GM23338 (cell line): ENCODE measurements around the gene MYO5B. TPM values are rescaled to one million over a fixed set of nuclear protein-coding genes. Genes with fewer than 3 reads are reported as not detected.

Experiments used
- ATAC-seq: fragments of 200-7000 bp; cut with Tn5 transposase; 3 replicates; pipeline ENCODE4 v1.9.1; 2020
- DNase-seq: peaks from one replicate; pipeline ENCODE4 v3.0.0-alpha.2; 2015; ENCODE audit warnings: low spot score
- H2AFZ ChIP-seq: fragments of 200-600 bp; sonication (generic); 2 replicates; pipeline ENCODE4 v1.8.0; 2016; ENCODE audit warnings: antibody characterized with exemption, mild to moderate bottlenecking, moderate library complexity
- H3F3A ChIP-seq: fragments of 200-600 bp; sonication (generic); replicated peaks from 2 replicates; pipeline ENCODE4 v1.8.0; 2017; ENCODE audit warnings: antibody characterized with exemption, mixed run types, low read depth
- H3K27ac ChIP-seq: fragments of 200-600 bp; sonication (generic); 2 replicates; pipeline ENCODE4 v1.6.1; 2016; ENCODE audit warnings: low read depth
- H3K27me3 ChIP-seq: fragments of 200-600 bp; sonication (generic); 2 replicates; pipeline ENCODE4 v1.8.0; 2016; ENCODE audit warnings: mild to moderate bottlenecking, mixed run types, moderate library complexity; ENCODE audit not compliant: insufficient read depth
- H3K36me3 ChIP-seq: fragments of 200-600 bp; sonication (generic); 2 replicates; pipeline ENCODE4 v1.8.0; 2016; ENCODE audit warnings: mild to moderate bottlenecking; ENCODE audit not compliant: insufficient read depth
- H3K4me1 ChIP-seq: fragments of 200-600 bp; sonication (generic); 2 replicates; pipeline ENCODE4 v1.8.0; 2016; ENCODE audit warnings: mild to moderate bottlenecking, moderate library complexity; ENCODE audit not compliant: insufficient read depth
- H3K4me2 ChIP-seq: fragments of 200-600 bp; sonication (generic); 2 replicates; pipeline ENCODE4 v1.7.1; 2017; ENCODE audit warnings: mixed run types
- H3K4me3 ChIP-seq: fragments of 200-600 bp; sonication (generic); 2 replicates; pipeline ENCODE4 v1.6.1; 2016; ENCODE audit warnings: mixed run types
- H3K79me2 ChIP-seq: fragments of 200-600 bp; sonication (generic); replicated peaks from 2 replicates; pipeline ENCODE4 v1.8.0; 2017; ENCODE audit warnings: mild to moderate bottlenecking; ENCODE audit not compliant: insufficient read depth
- H3K9me2 ChIP-seq: fragments of 200-600 bp; sonication (generic); 2 replicates; pipeline ENCODE4 v1.8.0; 2017; ENCODE audit not compliant: insufficient read depth
- H4K20me1 ChIP-seq: fragments of 200-600 bp; sonication (generic); replicated peaks from 2 replicates; pipeline ENCODE4 v1.8.0; 2017; ENCODE audit warnings: mild to moderate bottlenecking; ENCODE audit not compliant: insufficient read depth
- H3K27ac Mint-ChIP-seq: 2 replicates; pipeline ENCODE4 v1.8.0; 2020; ENCODE audit warnings: inconsistent platforms, mild to moderate bottlenecking, moderate library complexity, mixed read lengths
- H3K27me3 Mint-ChIP-seq: 3 replicates; pipeline ENCODE4 v1.8.0; 2022; ENCODE audit warnings: low read depth, mild to moderate bottlenecking, moderate library complexity, mixed read lengths, inconsistent platforms; ENCODE audit not compliant: insufficient read depth, poor library complexity
- H3K36me3 Mint-ChIP-seq: 3 replicates; pipeline ENCODE4 v1.8.0; 2021; ENCODE audit warnings: low read depth, mild to moderate bottlenecking, inconsistent platforms, moderate library complexity, mixed read lengths
- H3K4me1 Mint-ChIP-seq: 3 replicates; pipeline ENCODE4 v1.8.0; 2020; ENCODE audit warnings: mild to moderate bottlenecking, inconsistent platforms, mixed read lengths
- H3K4me3 Mint-ChIP-seq: 3 replicates; pipeline ENCODE4 v1.8.0; 2021; ENCODE audit warnings: moderate library complexity, mild to moderate bottlenecking, inconsistent platforms, mixed read lengths
- H3K9me3 Mint-ChIP-seq: 3 replicates; pipeline ENCODE4 v1.8.0; 2020; ENCODE audit warnings: moderate library complexity, mild to moderate bottlenecking, inconsistent platforms, mixed read lengths
- CREB1 ChIP-seq: fragments of 250-450 bp; sonication (Bioruptor Pico); IDR thresholded peaks from 2 replicates; pipeline ENCODE4 v1.5.0; 2020; ENCODE audit warnings: low read depth, mild to moderate bottlenecking, moderate library complexity
- EZH2 ChIP-seq: fragments of 200-600 bp; sonication (generic); IDR thresholded peaks from one replicate; pipeline ENCODE4 v1.8.0; 2017; ENCODE audit warnings: antibody characterized with exemption, mild to moderate bottlenecking, low read depth; ENCODE audit not compliant: unreplicated experiment
- EZH2phosphoT487 ChIP-seq: fragments of 200-600 bp; sonication (generic); IDR thresholded peaks from one replicate; pipeline ENCODE4 v1.8.1; 2018; ENCODE audit warnings: antibody characterized with exemption; ENCODE audit not compliant: unreplicated experiment
- JUNB ChIP-seq: IDR thresholded peaks from one replicate; pipeline ENCODE4 v1.6.1; 2016; ENCODE audit warnings: antibody characterized with exemption; ENCODE audit not compliant: unreplicated experiment
- POLR2AphosphoS5 ChIP-seq: IDR thresholded peaks from 2 replicates; pipeline ENCODE4 v1.6.1; 2016; ENCODE audit warnings: antibody characterized with exemption, low read depth
- STAT1 ChIP-seq: IDR thresholded peaks from one replicate; pipeline ENCODE4 v1.6.1; 2016; ENCODE audit warnings: antibody characterized with exemption; ENCODE audit not compliant: unreplicated experiment
- ZNF114 ChIP-seq: fragments of 250-450 bp; sonication (Bioruptor Pico); IDR thresholded peaks from 2 replicates; pipeline ENCODE4 v1.5.0; 2020; ENCODE audit warnings: mild to moderate bottlenecking, moderate library complexity
- ZNF331 ChIP-seq: fragments of 250-450 bp; sonication (Bioruptor Pico); IDR thresholded peaks from 2 replicates; pipeline ENCODE4 v1.5.0; 2020; ENCODE audit warnings: low read depth, mild to moderate bottlenecking, moderate library complexity
- polyA plus RNA-seq: library from polyadenylated mRNA; unstranded; fragments of >200 nt; fragmentation: Nextera tagmentation; extraction: Ambion mirVana; gene quantifications from 2 replicates; pipeline ENCODE4 v1.2.1, GENCODE V29; 2016
- total RNA-seq: library from RNA; depleted of rRNA; stranded (reverse); fragments of >200 nt; shearing (Covaris generic); gene quantifications from 2 replicates; pipeline ENCODE4 v1.2.3, GENCODE V29; 2014
- TF ChIP-seq, protein P1 (sequence below): IDR thresholded peaks from one replicate; pipeline ENCODE4 v1.6.1; 2018; ENCODE audit warnings: antibody characterized with exemption; ENCODE audit not compliant: unreplicated experiment
- TF ChIP-seq, protein P2 (sequence below), 2 experiments: fragments of 200-600 bp in 1 of 2; sonication (generic) in 1 of 2; conservative IDR thresholded peaks; 2 replicates each; pipeline versions ENCODE4 v1.5.1 to v1.6.1; 2016 to 2017; ENCODE audit warnings: antibody characterized with exemption in 2 of 2, low read depth in 2 of 2, mild to moderate bottlenecking in 2 of 2, moderate library complexity in 1 of 2
- TF ChIP-seq, protein P3 (sequence below): fragments of 250-450 bp; sonication (Bioruptor Pico); IDR thresholded peaks from 2 replicates; pipeline ENCODE4 v1.5.0; 2020; ENCODE audit warnings: mild to moderate bottlenecking, moderate library complexity
- TF ChIP-seq, protein P4 (sequence below): IDR thresholded peaks from 2 replicates; pipeline ENCODE4 v1.6.1; 2016; ENCODE audit warnings: antibody characterized with exemption

The MYO5B gene
- total and polyA plus RNA-seq, 2 experiments from 2014 or later = 3.2 to 19.1 TPM

DNA sequence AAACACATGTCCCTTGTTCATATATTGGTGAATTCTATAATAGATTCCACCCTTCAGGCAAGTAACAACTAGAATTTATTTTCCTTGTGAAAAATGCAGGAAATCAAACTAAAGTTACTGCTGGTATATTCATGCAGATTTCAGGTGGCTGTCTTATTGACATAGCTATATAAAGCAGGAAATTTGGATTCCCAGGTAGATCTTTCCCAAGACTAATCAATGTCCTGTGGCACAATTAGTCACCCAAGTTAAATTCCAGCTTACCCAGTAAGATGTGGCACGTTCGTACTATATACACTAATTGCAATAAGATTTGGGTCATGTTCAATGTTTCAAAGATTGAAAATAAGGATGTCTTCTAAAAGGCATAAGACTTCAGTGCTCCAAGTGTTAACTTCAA, 42.0 kb downstream of the MYO5B start:
- no peaks in the 10 kb centered on the region for H3K79me2 ChIP-seq
- H3K27ac Mint-ChIP-seq = no peak overlapping the region
- H3K4me1 ChIP-seq = no peaks in the 10 kb centered on the region
- no peak overlapping the region for H3K4me3 Mint-ChIP-seq
- no peak overlapping the region for H3K4me3 ChIP-seq
- no peak overlapping the region for H3K4me2 ChIP-seq
- no peaks in the 10 kb centered on the region for H3F3A ChIP-seq
- H3K9me2 ChIP-seq = no peaks in the 10 kb centered on the region
- no peaks in the 10 kb centered on the region for H3K36me3 ChIP-seq
- DNase-seq (no peak), ATAC-seq (no peak)
- no peaks in the 10 kb centered on the region for H4K20me1 ChIP-seq
- peaks cover 4% of the 10 kb centered on the region; the same call in 1 of the 3 replicates for H3K4me1 Mint-ChIP-seq
- H3K9me3 Mint-ChIP-seq = peaks cover 5% of the 10 kb centered on the region; the same call in 2 of the 3 replicates
- TF ChIP-seq, protein P1, sequence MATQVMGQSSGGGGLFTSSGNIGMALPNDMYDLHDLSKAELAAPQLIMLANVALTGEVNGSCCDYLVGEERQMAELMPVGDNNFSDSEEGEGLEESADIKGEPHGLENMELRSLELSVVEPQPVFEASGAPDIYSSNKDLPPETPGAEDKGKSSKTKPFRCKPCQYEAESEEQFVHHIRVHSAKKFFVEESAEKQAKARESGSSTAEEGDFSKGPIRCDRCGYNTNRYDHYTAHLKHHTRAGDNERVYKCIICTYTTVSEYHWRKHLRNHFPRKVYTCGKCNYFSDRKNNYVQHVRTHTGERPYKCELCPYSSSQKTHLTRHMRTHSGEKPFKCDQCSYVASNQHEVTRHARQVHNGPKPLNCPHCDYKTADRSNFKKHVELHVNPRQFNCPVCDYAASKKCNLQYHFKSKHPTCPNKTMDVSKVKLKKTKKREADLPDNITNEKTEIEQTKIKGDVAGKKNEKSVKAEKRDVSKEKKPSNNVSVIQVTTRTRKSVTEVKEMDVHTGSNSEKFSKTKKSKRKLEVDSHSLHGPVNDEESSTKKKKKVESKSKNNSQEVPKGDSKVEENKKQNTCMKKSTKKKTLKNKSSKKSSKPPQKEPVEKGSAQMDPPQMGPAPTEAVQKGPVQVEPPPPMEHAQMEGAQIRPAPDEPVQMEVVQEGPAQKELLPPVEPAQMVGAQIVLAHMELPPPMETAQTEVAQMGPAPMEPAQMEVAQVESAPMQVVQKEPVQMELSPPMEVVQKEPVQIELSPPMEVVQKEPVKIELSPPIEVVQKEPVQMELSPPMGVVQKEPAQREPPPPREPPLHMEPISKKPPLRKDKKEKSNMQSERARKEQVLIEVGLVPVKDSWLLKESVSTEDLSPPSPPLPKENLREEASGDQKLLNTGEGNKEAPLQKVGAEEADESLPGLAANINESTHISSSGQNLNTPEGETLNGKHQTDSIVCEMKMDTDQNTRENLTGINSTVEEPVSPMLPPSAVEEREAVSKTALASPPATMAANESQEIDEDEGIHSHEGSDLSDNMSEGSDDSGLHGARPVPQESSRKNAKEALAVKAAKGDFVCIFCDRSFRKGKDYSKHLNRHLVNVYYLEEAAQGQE = no peak
- TF ChIP-seq, protein P2, sequence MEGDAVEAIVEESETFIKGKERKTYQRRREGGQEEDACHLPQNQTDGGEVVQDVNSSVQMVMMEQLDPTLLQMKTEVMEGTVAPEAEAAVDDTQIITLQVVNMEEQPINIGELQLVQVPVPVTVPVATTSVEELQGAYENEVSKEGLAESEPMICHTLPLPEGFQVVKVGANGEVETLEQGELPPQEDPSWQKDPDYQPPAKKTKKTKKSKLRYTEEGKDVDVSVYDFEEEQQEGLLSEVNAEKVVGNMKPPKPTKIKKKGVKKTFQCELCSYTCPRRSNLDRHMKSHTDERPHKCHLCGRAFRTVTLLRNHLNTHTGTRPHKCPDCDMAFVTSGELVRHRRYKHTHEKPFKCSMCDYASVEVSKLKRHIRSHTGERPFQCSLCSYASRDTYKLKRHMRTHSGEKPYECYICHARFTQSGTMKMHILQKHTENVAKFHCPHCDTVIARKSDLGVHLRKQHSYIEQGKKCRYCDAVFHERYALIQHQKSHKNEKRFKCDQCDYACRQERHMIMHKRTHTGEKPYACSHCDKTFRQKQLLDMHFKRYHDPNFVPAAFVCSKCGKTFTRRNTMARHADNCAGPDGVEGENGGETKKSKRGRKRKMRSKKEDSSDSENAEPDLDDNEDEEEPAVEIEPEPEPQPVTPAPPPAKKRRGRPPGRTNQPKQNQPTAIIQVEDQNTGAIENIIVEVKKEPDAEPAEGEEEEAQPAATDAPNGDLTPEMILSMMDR (conservative IDR thresholded peaks at IDR 0.05; ENCODE audit: low read depth in 2 of 2) = no peak
- no peak for TF ChIP-seq CREB1
- no peak for TF ChIP-seq EZH2phosphoT487
- TF ChIP-seq ZNF114 = no peak
- no peak for TF ChIP-seq ZNF331 (CRISPR knock-in tag)
- no peak for TF ChIP-seq POLR2AphosphoS5
- TF ChIP-seq EZH2 = no peak
- TF ChIP-seq STAT1 = no peak
- TF ChIP-seq, protein P3, sequence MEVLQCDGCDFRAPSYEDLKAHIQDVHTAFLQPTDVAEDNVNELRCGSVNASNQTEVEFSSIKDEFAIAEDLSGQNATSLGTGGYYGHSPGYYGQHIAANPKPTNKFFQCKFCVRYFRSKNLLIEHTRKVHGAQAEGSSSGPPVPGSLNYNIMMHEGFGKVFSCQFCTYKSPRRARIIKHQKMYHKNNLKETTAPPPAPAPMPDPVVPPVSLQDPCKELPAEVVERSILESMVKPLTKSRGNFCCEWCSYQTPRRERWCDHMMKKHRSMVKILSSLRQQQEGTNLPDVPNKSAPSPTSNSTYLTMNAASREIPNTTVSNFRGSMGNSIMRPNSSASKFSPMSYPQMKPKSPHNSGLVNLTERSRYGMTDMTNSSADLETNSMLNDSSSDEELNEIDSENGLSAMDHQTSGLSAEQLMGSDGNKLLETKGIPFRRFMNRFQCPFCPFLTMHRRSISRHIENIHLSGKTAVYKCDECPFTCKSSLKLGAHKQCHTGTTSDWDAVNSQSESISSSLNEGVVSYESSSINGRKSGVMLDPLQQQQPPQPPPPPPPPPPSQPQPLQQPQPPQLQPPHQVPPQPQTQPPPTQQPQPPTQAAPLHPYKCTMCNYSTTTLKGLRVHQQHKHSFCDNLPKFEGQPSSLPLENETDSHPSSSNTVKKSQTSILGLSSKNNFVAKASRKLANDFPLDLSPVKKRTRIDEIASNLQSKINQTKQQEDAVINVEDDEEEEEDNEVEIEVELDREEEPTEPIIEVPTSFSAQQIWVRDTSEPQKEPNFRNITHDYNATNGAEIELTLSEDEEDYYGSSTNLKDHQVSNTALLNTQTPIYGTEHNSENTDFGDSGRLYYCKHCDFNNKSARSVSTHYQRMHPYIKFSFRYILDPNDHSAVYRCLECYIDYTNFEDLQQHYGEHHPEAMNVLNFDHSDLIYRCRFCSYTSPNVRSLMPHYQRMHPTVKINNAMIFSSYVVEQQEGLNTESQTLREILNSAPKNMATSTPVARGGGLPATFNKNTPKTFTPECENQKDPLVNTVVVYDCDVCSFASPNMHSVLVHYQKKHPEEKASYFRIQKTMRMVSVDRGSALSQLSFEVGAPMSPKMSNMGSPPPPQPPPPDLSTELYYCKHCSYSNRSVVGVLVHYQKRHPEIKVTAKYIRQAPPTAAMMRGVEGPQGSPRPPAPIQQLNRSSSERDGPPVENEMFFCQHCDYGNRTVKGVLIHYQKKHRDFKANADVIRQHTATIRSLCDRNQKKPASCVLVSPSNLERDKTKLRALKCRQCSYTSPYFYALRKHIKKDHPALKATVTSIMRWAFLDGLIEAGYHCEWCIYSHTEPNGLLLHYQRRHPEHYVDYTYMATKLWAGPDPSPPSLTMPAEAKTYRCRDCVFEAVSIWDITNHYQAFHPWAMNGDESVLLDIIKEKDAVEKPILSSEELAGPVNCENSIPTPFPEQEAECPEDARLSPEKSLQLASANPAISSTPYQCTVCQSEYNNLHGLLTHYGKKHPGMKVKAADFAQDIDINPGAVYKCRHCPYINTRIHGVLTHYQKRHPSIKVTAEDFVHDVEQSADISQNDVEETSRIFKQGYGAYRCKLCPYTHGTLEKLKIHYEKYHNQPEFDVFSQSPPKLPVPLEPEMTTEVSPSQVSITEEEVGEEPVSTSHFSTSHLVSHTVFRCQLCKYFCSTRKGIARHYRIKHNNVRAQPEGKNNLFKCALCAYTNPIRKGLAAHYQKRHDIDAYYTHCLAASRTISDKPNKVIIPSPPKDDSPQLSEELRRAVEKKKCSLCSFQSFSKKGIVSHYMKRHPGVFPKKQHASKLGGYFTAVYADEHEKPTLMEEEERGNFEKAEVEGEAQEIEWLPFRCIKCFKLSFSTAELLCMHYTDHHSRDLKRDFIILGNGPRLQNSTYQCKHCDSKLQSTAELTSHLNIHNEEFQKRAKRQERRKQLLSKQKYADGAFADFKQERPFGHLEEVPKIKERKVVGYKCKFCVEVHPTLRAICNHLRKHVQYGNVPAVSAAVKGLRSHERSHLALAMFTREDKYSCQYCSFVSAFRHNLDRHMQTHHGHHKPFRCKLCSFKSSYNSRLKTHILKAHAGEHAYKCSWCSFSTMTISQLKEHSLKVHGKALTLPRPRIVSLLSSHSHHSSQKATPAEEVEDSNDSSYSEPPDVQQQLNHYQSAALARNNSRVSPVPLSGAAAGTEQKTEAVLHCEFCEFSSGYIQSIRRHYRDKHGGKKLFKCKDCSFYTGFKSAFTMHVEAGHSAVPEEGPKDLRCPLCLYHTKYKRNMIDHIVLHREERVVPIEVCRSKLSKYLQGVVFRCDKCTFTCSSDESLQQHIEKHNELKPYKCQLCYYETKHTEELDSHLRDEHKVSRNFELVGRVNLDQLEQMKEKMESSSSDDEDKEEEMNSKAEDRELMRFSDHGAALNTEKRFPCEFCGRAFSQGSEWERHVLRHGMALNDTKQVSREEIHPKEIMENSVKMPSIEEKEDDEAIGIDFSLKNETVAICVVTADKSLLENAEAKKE (CRISPR knock-in tag) = no peak
- no peak for TF ChIP-seq JUNB
- TF ChIP-seq, protein P4, sequence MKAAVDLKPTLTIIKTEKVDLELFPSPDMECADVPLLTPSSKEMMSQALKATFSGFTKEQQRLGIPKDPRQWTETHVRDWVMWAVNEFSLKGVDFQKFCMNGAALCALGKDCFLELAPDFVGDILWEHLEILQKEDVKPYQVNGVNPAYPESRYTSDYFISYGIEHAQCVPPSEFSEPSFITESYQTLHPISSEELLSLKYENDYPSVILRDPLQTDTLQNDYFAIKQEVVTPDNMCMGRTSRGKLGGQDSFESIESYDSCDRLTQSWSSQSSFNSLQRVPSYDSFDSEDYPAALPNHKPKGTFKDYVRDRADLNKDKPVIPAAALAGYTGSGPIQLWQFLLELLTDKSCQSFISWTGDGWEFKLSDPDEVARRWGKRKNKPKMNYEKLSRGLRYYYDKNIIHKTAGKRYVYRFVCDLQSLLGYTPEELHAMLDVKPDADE = no peak
- H3K27me3 Mint-ChIP-seq = no peaks in the 10 kb centered on the region
- H2AFZ ChIP-seq = no peak overlapping the region
- H3K36me3 Mint-ChIP-seq = no peaks in the 10 kb centered on the region
- H3K27ac ChIP-seq = no peak overlapping the region
- H3K27me3 ChIP-seq = no peaks in the 10 kb centered on the region
